SW480 (cell line): ENCODE results near the gene MARK4.
"Not testable (repeated sequence)": the region's sequence is repeated elsewhere in the genome, so short reads cannot be mapped to it uniquely, and the experiment has no call there.

Experiments used
- DNase-seq: peaks from one replicate; pipeline ENCODE4 v3.0.0-alpha.2; 2016; ENCODE audit warnings: low spot score

The MARK4 gene

GRCh38 chr19:45243144-45243732 lies 7.8 kb upstream of the MARK4 start:
- DNase-seq: no peak

- no peak for DNase-seq
Observed at GRCh38 chr19:45244133-45244794, 6.8 kb upstream of the MARK4 start.

- no peak for DNase-seq
Observed at GRCh38 chr19:45245334-45245787, 5.7 kb upstream of the MARK4 start, which contains the start of gene EXOC3L2. TSS of gene EXOC3L2 (minus strand) at chr19:45245407. CDS start at chr19:45239045, 6,362 bp downstream.

GRCh38 chr19:45245826-45246225 lies 5.2 kb upstream of the MARK4 start:
- DNase-seq: no peak

GRCh38 chr19:45247136-45247535 lies 3.9 kb upstream of the MARK4 start:
- no peak for DNase-seq

GRCh38 chr19:45249261-45250033 lies 1.6 kb upstream of the MARK4 start:
- DNase-seq: no peak

- no peak for DNase-seq
Observed at GRCh38 chr19:45250216-45250831, 747 bp upstream of the MARK4 start.

- DNase-seq: no peak
Observed at GRCh38 chr19:45251452-45252354, 632 bp downstream of the MARK4 start.

GRCh38 chr19:45253396-45254027 lies 2.4 kb downstream of the MARK4 start:
- DNase-seq: no peak

GRCh38 chr19:45254044-45254531 lies 3.0 kb downstream of the MARK4 start:
- DNase-seq: no peak

- no peak for DNase-seq
Observed at GRCh38 chr19:45255611-45256157, 4.6 kb downstream of the MARK4 start.

- no peak for DNase-seq
Observed at GRCh38 chr19:45256836-45257235, 5.8 kb downstream of the MARK4 start.

GRCh38 chr19:45258862-45259261 lies 7.8 kb downstream of the MARK4 start:
- DNase-seq: no peak

- DNase-seq: no peak
Observed at GRCh38 chr19:45262570-45262969, 11.5 kb downstream of the MARK4 start.

GRCh38 chr19:45263013-45263412 lies 11.9 kb downstream of the MARK4 start:
- no peak for DNase-seq

- no peak for DNase-seq
Observed at GRCh38 chr19:45264781-45265317, 13.8 kb downstream of the MARK4 start.

- no peak for DNase-seq
Observed at GRCh38 chr19:45265375-45265774, 14.3 kb downstream of the MARK4 start.

GRCh38 chr19:45267296-45267695 lies 16.2 kb downstream of the MARK4 start:
- DNase-seq: no peak

GRCh38 chr19:45269939-45270338 lies 18.9 kb downstream of the MARK4 start:
- not testable (repeated sequence) for DNase-seq

GRCh38 chr19:45271098-45271734 lies 20.1 kb downstream of the MARK4 start:
- no peak for DNase-seq
